ENCODE measurements around the gene CACNA2D4. TPM values are rescaled to one million over a fixed set of nuclear protein-coding genes. Genes with fewer than 3 reads are reported as not detected.

CACNA2D4 gene
- total RNA-seq, 1 experiment from 2014 or later: not detected

DNA sequence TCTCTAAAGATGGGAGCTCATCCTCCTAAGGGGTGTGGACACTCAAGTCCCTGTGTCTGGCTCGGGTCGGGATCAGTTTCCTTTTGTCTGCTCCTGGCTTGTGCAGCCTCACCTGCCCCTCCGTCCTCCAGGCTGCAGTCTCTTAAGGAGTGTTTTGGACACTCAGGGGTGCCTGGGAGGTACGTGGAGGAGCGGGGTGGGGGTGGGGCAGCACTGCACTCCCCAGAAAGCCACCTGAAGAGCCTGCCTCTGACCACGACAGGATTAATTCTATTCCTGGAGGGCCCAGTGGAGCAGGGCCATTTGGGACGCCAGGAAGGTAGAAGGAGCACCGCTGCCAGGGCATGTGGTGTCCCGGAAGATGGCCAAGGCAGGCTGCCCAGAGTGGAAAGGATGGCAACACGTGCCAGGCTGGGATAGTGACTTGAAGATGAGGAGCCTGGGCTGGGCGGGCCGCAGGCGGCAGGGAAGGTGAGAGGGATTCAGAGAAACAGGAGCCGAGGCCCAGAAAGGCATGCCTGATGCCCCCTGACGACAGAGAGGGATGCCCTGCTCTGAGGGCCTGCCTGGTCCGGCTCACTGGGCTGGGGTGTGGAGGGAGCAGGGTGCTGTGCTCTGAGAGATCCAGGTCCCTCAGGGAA is 112.9 kb downstream of the CACNA2D4 start:
- no peaks in the 10 kb centered on the region for H3F3A ChIP-seq (ENCODE audit: low read length, unreplicated experiment)
- no peak overlapping the region for H2AFZ ChIP-seq (ENCODE audit: low read length)
- POLR2A ChIA-PET (ENCODE audit: unreplicated experiment): no interaction called here
- no peaks in the 10 kb centered on the region for H3K9me2 ChIP-seq (replicated peaks; ENCODE audit: low read length)
- intact Hi-C loops (cut with micrococcal nuclease): no loop called here
- H3K9me3 ChIP-seq (ENCODE audit: low read length): no peaks in the 10 kb centered on the region
- no peak overlapping the region for H3K9ac ChIP-seq (ENCODE audit: low read length)
- no peak overlapping the region for H3K4me3 ChIP-seq (ENCODE audit: low read length)
- CTCF ChIA-PET: no interaction called here
- no peak overlapping the region for H3K4me2 ChIP-seq (ENCODE audit: low read length)
- H3K36me3 ChIP-seq (ENCODE audit: low read depth, low read length): no peaks in the 10 kb centered on the region
- H3K79me2 ChIP-seq (ENCODE audit: low read length): no peaks in the 10 kb centered on the region
- ATAC-seq (no peak), DNase-seq (no peak)
- H3K4me1 ChIP-seq (ENCODE audit: insufficient read depth, low read length): no peaks in the 10 kb centered on the region
- no TSS peak for BruUV-seq (replicated peaks)
- no peaks in the 10 kb centered on the region for H3K27me3 ChIP-seq (ENCODE audit: low read length)
- H4K20me1 ChIP-seq (ENCODE audit: low read length): no peaks in the 10 kb centered on the region
- no peak overlapping the region for H3K27ac ChIP-seq (ENCODE audit: low read length)
- TF ChIP-seq EZH2 (IDR thresholded peaks at IDR 0.05; ENCODE audit: low read length, unreplicated experiment): no peak
- no peak for TF ChIP-seq EZH2phosphoT487 (IDR thresholded peaks at IDR 0.05; ENCODE audit: borderline replicate concordance, low read length)
- TF ChIP-seq, protein P1, sequence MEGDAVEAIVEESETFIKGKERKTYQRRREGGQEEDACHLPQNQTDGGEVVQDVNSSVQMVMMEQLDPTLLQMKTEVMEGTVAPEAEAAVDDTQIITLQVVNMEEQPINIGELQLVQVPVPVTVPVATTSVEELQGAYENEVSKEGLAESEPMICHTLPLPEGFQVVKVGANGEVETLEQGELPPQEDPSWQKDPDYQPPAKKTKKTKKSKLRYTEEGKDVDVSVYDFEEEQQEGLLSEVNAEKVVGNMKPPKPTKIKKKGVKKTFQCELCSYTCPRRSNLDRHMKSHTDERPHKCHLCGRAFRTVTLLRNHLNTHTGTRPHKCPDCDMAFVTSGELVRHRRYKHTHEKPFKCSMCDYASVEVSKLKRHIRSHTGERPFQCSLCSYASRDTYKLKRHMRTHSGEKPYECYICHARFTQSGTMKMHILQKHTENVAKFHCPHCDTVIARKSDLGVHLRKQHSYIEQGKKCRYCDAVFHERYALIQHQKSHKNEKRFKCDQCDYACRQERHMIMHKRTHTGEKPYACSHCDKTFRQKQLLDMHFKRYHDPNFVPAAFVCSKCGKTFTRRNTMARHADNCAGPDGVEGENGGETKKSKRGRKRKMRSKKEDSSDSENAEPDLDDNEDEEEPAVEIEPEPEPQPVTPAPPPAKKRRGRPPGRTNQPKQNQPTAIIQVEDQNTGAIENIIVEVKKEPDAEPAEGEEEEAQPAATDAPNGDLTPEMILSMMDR (conservative IDR thresholded peaks at IDR 0.05; ENCODE audit: low read depth, low read length): no peak

DNA sequence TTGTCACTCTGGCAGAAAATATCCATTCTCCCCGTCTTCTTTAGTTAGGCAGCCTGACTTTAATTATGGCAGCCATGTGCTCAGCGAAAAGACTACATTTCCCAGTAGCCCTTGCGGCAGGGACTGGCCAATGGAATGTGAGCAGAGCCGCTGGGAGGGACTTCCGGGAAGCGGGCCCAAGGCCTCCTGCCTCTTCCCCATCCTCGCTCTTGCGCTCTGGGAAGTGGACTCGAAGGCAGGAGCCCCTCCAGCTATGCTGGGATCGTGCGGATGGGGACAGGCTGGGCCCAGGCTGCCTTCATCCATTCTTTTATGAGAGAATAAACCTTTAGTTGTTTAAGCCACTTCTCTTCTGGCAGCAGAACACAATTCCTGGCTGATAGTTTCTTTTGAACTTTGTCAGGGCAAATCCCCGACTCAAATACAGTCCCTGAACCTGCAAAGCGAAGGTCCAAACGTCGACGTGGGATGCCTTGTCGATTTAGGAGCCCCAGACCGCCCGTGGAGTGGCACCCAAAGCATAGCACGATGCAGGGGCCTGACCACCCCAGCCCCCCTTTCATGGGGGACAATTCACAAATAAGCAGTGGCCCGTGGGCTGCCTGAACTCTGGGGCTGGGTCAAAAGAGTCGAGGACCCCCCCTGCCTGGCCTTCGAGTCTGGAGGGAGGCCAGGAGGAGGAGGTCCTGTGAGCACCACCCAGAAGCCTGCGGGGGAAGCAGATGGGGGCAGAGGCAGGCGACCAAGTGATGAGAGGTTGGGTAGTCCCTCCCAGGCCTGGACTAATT is 113.7 kb downstream of the CACNA2D4 start:
- no peaks in the 10 kb centered on the region for H3F3A ChIP-seq (ENCODE audit: low read length, unreplicated experiment)
- no peak for TF ChIP-seq EZH2phosphoT487 (IDR thresholded peaks at IDR 0.05; ENCODE audit: borderline replicate concordance, low read length)
- TF ChIP-seq, protein P1 (conservative IDR thresholded peaks at IDR 0.05; ENCODE audit: low read depth, low read length): no peak
- no peak for TF ChIP-seq EZH2 (IDR thresholded peaks at IDR 0.05; ENCODE audit: low read length, unreplicated experiment)
- ChIA-PET POLR2A (ENCODE audit: unreplicated experiment) (no interaction called here), CTCF (no interaction called here)
- TSS peak; percentile 95 for BruUV-seq (replicated peaks)
- H3K27me3 ChIP-seq (ENCODE audit: low read length): no peaks in the 10 kb centered on the region
- H3K9me3 ChIP-seq (ENCODE audit: low read length): no peaks in the 10 kb centered on the region
- H3K79me2 ChIP-seq (ENCODE audit: low read length): no peaks in the 10 kb centered on the region
- no peaks in the 10 kb centered on the region for H3K36me3 ChIP-seq (ENCODE audit: low read depth, low read length)
- H3K9ac ChIP-seq (ENCODE audit: low read length): no peak overlapping the region
- no peaks in the 10 kb centered on the region for H4K20me1 ChIP-seq (ENCODE audit: low read length)
- DNase-seq (peak; percentile 86), ATAC-seq (peak; percentile 98)
- intact Hi-C loops (cut with micrococcal nuclease): no loop called here
- H3K27ac ChIP-seq (ENCODE audit: low read length): no peak overlapping the region
- H2AFZ ChIP-seq (ENCODE audit: low read length): peak overlapping the region; percentile 84
- H3K4me2 ChIP-seq (ENCODE audit: low read length): no peak overlapping the region
- no peak overlapping the region for H3K4me3 ChIP-seq (ENCODE audit: low read length)
- H3K9me2 ChIP-seq (replicated peaks; ENCODE audit: low read length): no peaks in the 10 kb centered on the region
- H3K4me1 ChIP-seq (ENCODE audit: insufficient read depth, low read length): no peaks in the 10 kb centered on the region

DNA sequence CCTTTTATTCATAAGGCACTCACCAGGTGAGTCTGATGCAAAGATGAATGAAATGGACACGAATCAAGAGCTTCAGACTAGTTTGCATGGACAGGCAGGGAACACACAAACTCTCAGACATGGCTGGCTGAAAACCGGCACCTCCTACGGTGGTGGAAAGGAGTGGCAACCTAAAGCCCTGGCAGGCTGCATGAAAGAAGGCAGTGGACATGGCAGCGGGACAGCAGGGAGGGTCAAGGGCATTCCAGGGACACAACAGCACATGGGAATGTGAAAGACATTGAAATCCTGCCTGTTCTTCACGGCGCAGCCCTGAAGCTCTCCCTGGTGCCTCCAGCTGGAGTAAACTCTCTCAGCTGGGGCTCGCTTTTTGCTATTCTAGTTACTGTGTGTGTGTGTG is 114.7 kb downstream of the CACNA2D4 start:
- Histone ChIP-seq H3K79me2 (ENCODE audit: low read length) (no peaks in the 10 kb centered on the region), H3F3A (ENCODE audit: low read length, unreplicated experiment) (no peaks in the 10 kb centered on the region), H4K20me1 (ENCODE audit: low read length) (no peaks in the 10 kb centered on the region), H3K4me2 (ENCODE audit: low read length) (no peak overlapping the region), H2AFZ (ENCODE audit: low read length) (0 out of 2 replicates have a peak overlapping the region, but pooled peaks have one; percentile 84), H3K36me3 (ENCODE audit: low read depth, low read length) (no peaks in the 10 kb centered on the region), H3K27ac (ENCODE audit: low read length) (no peak overlapping the region), H3K27me3 (ENCODE audit: low read length) (no peaks in the 10 kb centered on the region), H3K9ac (ENCODE audit: low read length) (no peak overlapping the region), H3K4me3 (ENCODE audit: low read length) (no peak overlapping the region), H3K9me2 (replicated peaks; ENCODE audit: low read length) (no peaks in the 10 kb centered on the region), H3K4me1 (ENCODE audit: insufficient read depth, low read length) (no peaks in the 10 kb centered on the region), H3K9me3 (ENCODE audit: low read length) (no peaks in the 10 kb centered on the region)
- ATAC-seq (no peak), DNase-seq (no peak)
- no TSS peak for BruUV-seq (replicated peaks)
- TF ChIP-seq, protein P1 (conservative IDR thresholded peaks at IDR 0.05; ENCODE audit: low read depth, low read length): no peak
- no peak for TF ChIP-seq EZH2phosphoT487 (IDR thresholded peaks at IDR 0.05; ENCODE audit: borderline replicate concordance, low read length)
- TF ChIP-seq EZH2 (IDR thresholded peaks at IDR 0.05; ENCODE audit: low read length, unreplicated experiment): no peak
- intact Hi-C loops (cut with micrococcal nuclease): no loop called here
- POLR2A ChIA-PET (ENCODE audit: unreplicated experiment): no interaction called here
- CTCF ChIA-PET: no interaction called here
